Liver (tissue), 3 donors: ENCODE measurements around the gene NCK2.

Source experiments
- FOXA1 ChIP-seq: IDR thresholded peaks from 2 replicates; pipeline ENCODE4 v1.6.1; 2016; ENCODE audit warnings: antibody characterized with exemption
- FOXA2 ChIP-seq: IDR thresholded peaks from 2 replicates; pipeline ENCODE4 v1.6.1; 2016; ENCODE audit warnings: antibody characterized with exemption
- GABPA ChIP-seq, 2 donors: IDR thresholded peaks in 1 of 2; conservative IDR thresholded peaks in 1 of 2; 2 replicates each; pipeline ENCODE4 v1.6.1; 2016; ENCODE audit warnings: antibody characterized with exemption in 2 of 2, mild to moderate bottlenecking in 1 of 2, moderate library complexity in 1 of 2
- JUND ChIP-seq, 2 donors: IDR thresholded peaks; 2 replicates each; pipeline ENCODE4 v1.6.1; 2016; ENCODE audit warnings: antibody characterized with exemption in 2 of 2
- YY1 ChIP-seq: IDR thresholded peaks from 2 replicates; pipeline ENCODE4 v1.6.1; 2016; ENCODE audit warnings: antibody characterized with exemption, mild to moderate bottlenecking
- TF ChIP-seq, protein P1 (sequence below): fragments of 150-350 bp; IDR thresholded peaks from 2 replicates; pipeline ENCODE4 v1.5.1; 2017; ENCODE audit warnings: improper control_type of control experiment, low read depth, low read length; ENCODE audit not compliant: missing input control
- TF ChIP-seq, protein P2 (sequence below): IDR thresholded peaks from 2 replicates; pipeline ENCODE4 v1.6.1; 2016; ENCODE audit warnings: antibody characterized with exemption
- TF ChIP-seq, protein P3 (sequence below): IDR thresholded peaks from 2 replicates; pipeline ENCODE4 v1.6.1; 2016; ENCODE audit warnings: antibody characterized with exemption, mild to moderate bottlenecking
- TF ChIP-seq, protein P4 (sequence below): IDR thresholded peaks from 2 replicates; pipeline ENCODE4 v1.6.1; 2016; ENCODE audit warnings: antibody characterized with exemption
- donor health status: healthy.
- donor health status: healthy.

GRCh38 chr2:105798595-105798994, 53.9 kb downstream of the NCK2 start:
- TF ChIP-seq, protein P1, sequence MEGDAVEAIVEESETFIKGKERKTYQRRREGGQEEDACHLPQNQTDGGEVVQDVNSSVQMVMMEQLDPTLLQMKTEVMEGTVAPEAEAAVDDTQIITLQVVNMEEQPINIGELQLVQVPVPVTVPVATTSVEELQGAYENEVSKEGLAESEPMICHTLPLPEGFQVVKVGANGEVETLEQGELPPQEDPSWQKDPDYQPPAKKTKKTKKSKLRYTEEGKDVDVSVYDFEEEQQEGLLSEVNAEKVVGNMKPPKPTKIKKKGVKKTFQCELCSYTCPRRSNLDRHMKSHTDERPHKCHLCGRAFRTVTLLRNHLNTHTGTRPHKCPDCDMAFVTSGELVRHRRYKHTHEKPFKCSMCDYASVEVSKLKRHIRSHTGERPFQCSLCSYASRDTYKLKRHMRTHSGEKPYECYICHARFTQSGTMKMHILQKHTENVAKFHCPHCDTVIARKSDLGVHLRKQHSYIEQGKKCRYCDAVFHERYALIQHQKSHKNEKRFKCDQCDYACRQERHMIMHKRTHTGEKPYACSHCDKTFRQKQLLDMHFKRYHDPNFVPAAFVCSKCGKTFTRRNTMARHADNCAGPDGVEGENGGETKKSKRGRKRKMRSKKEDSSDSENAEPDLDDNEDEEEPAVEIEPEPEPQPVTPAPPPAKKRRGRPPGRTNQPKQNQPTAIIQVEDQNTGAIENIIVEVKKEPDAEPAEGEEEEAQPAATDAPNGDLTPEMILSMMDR = no peak
- TF ChIP-seq FOXA2 = no peak
- TF ChIP-seq GABPA (IDR thresholded peaks at IDR 0.05 in 1 of 2, conservative IDR thresholded peaks at IDR 0.05 in 1 of 2) = no peak
- TF ChIP-seq, protein P2, sequence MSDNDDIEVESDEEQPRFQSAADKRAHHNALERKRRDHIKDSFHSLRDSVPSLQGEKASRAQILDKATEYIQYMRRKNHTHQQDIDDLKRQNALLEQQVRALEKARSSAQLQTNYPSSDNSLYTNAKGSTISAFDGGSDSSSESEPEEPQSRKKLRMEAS = no peak
- TF ChIP-seq YY1 = no peak
- no peak for TF ChIP-seq FOXA1
- TF ChIP-seq, protein P3, sequence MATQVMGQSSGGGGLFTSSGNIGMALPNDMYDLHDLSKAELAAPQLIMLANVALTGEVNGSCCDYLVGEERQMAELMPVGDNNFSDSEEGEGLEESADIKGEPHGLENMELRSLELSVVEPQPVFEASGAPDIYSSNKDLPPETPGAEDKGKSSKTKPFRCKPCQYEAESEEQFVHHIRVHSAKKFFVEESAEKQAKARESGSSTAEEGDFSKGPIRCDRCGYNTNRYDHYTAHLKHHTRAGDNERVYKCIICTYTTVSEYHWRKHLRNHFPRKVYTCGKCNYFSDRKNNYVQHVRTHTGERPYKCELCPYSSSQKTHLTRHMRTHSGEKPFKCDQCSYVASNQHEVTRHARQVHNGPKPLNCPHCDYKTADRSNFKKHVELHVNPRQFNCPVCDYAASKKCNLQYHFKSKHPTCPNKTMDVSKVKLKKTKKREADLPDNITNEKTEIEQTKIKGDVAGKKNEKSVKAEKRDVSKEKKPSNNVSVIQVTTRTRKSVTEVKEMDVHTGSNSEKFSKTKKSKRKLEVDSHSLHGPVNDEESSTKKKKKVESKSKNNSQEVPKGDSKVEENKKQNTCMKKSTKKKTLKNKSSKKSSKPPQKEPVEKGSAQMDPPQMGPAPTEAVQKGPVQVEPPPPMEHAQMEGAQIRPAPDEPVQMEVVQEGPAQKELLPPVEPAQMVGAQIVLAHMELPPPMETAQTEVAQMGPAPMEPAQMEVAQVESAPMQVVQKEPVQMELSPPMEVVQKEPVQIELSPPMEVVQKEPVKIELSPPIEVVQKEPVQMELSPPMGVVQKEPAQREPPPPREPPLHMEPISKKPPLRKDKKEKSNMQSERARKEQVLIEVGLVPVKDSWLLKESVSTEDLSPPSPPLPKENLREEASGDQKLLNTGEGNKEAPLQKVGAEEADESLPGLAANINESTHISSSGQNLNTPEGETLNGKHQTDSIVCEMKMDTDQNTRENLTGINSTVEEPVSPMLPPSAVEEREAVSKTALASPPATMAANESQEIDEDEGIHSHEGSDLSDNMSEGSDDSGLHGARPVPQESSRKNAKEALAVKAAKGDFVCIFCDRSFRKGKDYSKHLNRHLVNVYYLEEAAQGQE = no peak
- TF ChIP-seq JUND (IDR thresholded peaks at IDR 0.05) = no peak
- TF ChIP-seq, protein P4, sequence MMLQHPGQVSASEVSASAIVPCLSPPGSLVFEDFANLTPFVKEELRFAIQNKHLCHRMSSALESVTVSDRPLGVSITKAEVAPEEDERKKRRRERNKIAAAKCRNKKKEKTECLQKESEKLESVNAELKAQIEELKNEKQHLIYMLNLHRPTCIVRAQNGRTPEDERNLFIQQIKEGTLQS = no peak
